H7 (cell line): Measurements from ENCODE around the gene ZBED1. TPM values are rescaled to one million over a fixed set of nuclear protein-coding genes. Genes with fewer than 3 reads are reported as not detected.
"Not testable (repeated sequence)": the region's sequence is repeated elsewhere in the genome, so short reads cannot be mapped to it uniquely, and the experiment has no call there.

Source experiments
- DNase-seq: peaks from one replicate; pipeline ENCODE4 v3.0.0; 2012
- H3K27me3 ChIP-seq: 2 replicates; pipeline ENCODE4 v1.6.0; 2011; ENCODE audit warnings: mild to moderate bottlenecking, low read length; ENCODE audit not compliant: control insufficient read depth, insufficient read depth
- H3K36me3 ChIP-seq: replicated peaks from 2 replicates; pipeline ENCODE4 v1.5.1; 2011; ENCODE audit warnings: low read length; ENCODE audit not compliant: control insufficient read depth, insufficient read depth
- H3K4me3 ChIP-seq: 2 replicates; pipeline ENCODE4 v1.5.1; 2011; ENCODE audit warnings: low read depth, mild to moderate bottlenecking, control low read depth, low read length, moderate library complexity; ENCODE audit not compliant: insufficient read depth
- total RNA-seq: library from RNA; depleted of rRNA; stranded (reverse); fragments of >200 nt; shearing (Covaris generic); gene quantifications from 2 replicates; pipeline ENCODE4 v1.2.3, GENCODE V29; 2014

ZBED1 gene
- total RNA-seq, 1 experiment from 2014 or later, result 59.1 TPM

- H3K4me3 ChIP-seq, result no peak overlapping the region
- no peaks in the 10 kb centered on the region for H3K36me3 ChIP-seq
- H3K27me3 ChIP-seq, result no peaks in the 10 kb centered on the region
- no peak for DNase-seq
These were observed 8.0 kb upstream of the ZBED1 start for GRCh38 chrX:2508648-2509335.

GRCh38 chrX:2507904-2508627 lies 7.3 kb upstream of the ZBED1 start:
- no peaks in the 10 kb centered on the region for H3K36me3 ChIP-seq
- H3K27me3 ChIP-seq, result no peaks in the 10 kb centered on the region
- no peak for DNase-seq
- no peak overlapping the region for H3K4me3 ChIP-seq

DNA sequence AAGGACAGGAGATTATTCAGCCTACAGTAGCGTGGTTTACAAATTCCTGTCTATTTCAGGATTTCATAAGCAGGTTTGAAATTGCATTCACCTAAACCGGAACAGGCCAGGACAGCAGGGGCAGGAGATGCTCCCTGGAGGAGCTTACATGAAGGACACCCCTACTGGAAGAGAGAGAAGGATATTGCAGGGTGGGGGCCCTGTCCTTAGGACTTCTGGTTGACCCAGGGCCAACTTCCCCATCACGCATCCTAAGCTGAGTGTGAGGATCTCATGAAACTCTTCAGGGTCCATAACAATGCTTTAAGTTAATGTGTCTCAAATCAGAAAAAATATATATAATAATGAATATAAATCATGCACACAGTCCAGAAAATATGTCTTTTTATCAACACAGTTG lies 6.4 kb upstream of the ZBED1 start:
- no peaks in the 10 kb centered on the region for H3K36me3 ChIP-seq

DNA sequence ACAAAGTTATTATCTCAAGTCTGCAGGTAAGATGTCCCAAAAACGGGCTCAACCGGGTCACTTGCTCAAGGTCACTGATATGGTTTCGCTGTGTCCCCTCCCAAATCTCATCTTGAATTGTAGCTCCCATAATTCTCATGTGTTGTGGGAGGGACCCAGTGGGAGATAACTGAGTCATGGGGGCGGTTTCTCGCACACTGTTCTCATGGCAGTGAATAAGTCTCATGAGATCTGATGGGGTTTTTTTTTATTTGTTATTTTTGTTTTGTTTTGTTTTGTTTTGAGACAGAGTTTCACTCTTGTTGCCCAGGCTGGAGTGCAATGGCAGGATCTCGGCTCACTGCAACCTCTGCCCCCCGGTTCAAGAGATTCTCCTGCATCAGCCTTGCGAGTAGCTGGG lies 4.6 kb upstream of the ZBED1 start:
- not testable (repeated sequence) for DNase-seq, H3K27me3 ChIP-seq, H3K36me3 ChIP-seq, H3K4me3 ChIP-seq

More for the DNA sequence above, 6.4 kb upstream of the ZBED1 start:
- Histone ChIP-seq H3K4me3 (no peak overlapping the region), H3K27me3 (no peaks in the 10 kb centered on the region)
- no peak for DNase-seq

GRCh38 chrX:2504706-2505332 lies 4.0 kb upstream of the ZBED1 start:
- no peaks in the 10 kb centered on the region for H3K36me3 ChIP-seq
- no peak overlapping the region for H3K4me3 ChIP-seq
- H3K27me3 ChIP-seq, result no peaks in the 10 kb centered on the region
- DNase-seq, result no peak

- no peak for DNase-seq
- Histone ChIP-seq H3K4me3 (no peak overlapping the region), H3K27me3 (no peaks in the 10 kb centered on the region), H3K36me3 (no peaks in the 10 kb centered on the region)
These were observed 3.1 kb upstream of the ZBED1 start for GRCh38 chrX:2503591-2504500.

DNA sequence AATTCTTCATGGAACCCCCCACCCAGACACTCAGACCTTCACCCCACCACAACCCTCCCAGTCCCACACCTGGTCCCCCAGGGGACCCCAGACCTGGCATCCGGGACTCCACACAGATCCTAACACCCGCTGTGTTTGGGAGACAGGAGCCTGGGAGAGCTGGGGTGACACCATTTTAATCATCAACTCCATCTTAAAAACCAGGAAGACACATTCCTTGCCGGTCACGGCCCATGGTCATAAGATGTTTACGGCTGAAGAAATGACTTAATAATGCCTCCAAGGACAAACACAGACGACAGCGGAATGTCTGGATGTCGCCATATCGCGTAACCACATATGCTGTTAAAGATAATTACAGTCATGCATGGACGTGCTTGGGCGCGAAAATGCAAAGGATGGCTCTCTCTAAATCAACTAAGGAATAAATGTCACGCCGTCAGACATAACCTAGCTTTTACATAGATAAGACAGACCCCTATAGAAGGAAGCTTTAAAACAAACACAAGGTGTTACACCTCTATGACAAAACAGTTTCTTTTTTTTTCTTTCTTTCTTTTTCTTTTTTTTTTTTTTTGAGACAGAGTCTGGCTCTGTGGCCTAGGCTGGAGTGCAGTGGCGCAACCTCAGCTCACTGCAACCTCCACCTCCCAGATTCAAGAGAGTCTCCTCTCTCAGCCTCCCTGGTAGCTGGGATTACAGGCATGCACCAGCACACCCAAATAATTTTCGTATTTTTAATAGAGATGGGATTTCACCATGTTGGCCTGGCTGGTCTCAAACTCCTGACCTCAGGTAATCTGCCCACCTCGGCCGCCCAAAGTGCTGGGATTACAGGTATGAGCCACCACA lies 2.1 kb upstream of the ZBED1 start:
- Histone ChIP-seq H3K4me3 (no peak overlapping the region), H3K36me3 (no peaks in the 10 kb centered on the region), H3K27me3 (no peaks in the 10 kb centered on the region)
- no peak for DNase-seq

- no peaks in the 10 kb centered on the region for H3K36me3 ChIP-seq
- H3K4me3 ChIP-seq, result no peak overlapping the region
- no peak for DNase-seq
- no peaks in the 10 kb centered on the region for H3K27me3 ChIP-seq
These were observed 1.4 kb upstream of the ZBED1 start for GRCh38 chrX:2502120-2502667.

DNA sequence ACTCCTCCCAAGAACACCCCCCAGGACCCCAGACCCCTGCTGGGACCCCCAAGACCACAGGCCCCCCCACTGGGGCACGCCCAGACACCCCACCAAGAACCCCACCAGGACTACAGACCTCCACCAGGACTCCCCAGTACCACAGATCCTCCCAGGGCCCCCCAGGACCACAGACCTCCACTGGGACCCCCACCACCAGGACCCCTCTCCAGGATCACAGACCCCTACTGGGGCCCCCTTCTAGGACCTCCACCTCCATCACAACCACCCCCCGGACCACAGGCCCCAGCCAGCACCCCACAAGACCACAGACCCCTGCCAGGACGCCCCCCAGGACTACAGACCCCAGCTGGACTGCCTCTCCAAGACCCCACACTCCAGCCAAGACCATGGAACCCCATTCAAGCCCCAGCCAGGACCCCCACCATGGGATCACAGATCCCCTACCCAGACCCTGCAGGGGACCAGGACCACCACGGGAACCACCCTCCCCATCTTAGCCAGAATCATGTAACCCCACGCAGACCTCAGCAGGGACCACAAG lies 855 bp upstream of the ZBED1 start:
- Histone ChIP-seq H3K4me3 (no peak overlapping the region), H3K36me3 (no peaks in the 10 kb centered on the region), H3K27me3 (no peaks in the 10 kb centered on the region)
- no peak for DNase-seq

- H3K4me3 ChIP-seq, result peak overlapping the region; percentile 69
These were observed 529 bp downstream of the ZBED1 start for GRCh38 chrX:2500091-2500802.

DNA sequence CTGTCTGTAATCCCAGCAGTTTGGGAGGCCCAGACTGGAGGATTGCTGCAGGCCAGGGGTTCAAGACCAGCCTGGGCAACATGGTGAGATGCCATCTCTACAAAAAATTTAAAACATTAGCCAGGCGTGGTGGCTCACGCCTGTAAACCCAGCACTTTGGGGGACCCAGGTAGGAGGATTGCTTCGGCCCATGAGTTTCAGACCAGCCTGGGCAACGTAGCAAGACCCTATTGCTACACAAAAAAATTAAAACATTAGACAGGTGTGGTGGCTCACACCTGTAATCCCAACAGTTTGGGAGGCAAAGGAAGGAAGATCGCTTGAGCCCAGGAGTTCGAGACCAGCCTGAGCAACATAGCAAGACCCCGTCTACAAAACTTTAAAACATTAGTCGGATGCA lies 1.3 kb downstream of the ZBED1 start:
- DNase-seq, result no peak
- H3K4me3 ChIP-seq, result peak overlapping the region; percentile 69
- H3K36me3 ChIP-seq, result peaks cover 2% of the 10 kb centered on the region; the same call in 1 of the 2 replicates
- H3K27me3 ChIP-seq, result no peaks in the 10 kb centered on the region

More at GRCh38 chrX:2500091-2500802, 529 bp downstream of the ZBED1 start:
- DNase-seq, result peak; percentile 92
- no peaks in the 10 kb centered on the region for H3K27me3 ChIP-seq
- H3K36me3 ChIP-seq, result peaks cover 2% of the 10 kb centered on the region; the same call in 1 of the 2 replicates

DNA sequence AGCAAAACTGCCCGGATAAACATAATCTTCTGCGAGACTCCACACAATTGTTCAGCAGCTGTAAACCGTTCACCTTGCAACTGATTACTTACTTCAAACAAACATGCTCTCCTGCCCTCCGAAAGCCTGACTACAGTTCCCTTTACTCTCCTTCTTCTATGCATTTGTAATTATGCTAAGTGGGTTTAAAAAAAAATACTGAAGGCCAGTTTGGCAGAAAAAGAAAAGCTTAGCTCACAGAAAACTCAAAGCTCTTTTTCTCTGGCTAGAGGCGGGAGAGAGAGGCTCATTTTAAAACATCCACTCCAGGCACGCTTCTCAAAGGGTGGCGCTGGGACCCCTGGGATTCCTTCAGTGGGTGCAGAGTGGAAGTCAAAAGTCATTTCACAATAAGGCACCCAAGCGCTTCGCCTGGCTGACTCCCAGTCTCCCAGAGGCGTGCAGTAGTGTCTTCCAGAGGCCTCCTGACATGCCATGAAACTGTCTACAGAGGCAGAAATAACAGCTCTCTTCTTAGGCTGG lies 1.9 kb downstream of the ZBED1 start:
- peak; percentile 54 for DNase-seq
- Histone ChIP-seq H3K36me3 (peaks cover 2% of the 10 kb centered on the region; the same call in 1 of the 2 replicates), H3K27me3 (no peaks in the 10 kb centered on the region), H3K4me3 (peak overlapping the region; percentile 19; the same call in 1 of the 2 replicates)
